ENCODE data around the gene FAM114A2. TPM values are rescaled to one million over a fixed set of nuclear protein-coding genes. Genes with fewer than 3 reads are reported as not detected.

Gene FAM114A2
- total and polyA plus RNA-seq, 10 donors, result 6.3 to 37.3 (median 31.7) TPM

DNA sequence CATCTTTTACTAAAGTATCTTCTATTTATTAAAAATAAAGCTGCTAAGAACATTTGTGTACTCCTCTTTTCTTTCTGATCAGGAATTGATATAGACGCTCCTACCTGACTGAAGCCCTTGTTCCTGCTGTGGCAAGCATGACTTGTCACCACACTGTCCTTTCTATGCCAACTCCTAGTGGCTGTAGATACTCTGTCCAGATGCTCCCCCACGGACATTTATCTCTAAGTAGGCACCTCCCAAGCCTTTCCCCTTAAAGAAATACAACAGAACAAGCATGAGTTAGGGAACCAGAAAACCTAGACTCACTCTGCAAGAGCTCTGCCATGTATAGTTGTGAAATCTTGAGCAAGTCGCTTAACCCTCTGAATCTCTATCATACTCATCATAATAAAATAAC is 53.2 kb downstream of the FAM114A2 start:
- no peak for TF ChIP-seq POLR2A (IDR thresholded peaks at IDR 0.05)
- no peak for TF ChIP-seq POLR2AphosphoS5 (IDR thresholded peaks at IDR 0.05)
- TF ChIP-seq, protein P1, sequence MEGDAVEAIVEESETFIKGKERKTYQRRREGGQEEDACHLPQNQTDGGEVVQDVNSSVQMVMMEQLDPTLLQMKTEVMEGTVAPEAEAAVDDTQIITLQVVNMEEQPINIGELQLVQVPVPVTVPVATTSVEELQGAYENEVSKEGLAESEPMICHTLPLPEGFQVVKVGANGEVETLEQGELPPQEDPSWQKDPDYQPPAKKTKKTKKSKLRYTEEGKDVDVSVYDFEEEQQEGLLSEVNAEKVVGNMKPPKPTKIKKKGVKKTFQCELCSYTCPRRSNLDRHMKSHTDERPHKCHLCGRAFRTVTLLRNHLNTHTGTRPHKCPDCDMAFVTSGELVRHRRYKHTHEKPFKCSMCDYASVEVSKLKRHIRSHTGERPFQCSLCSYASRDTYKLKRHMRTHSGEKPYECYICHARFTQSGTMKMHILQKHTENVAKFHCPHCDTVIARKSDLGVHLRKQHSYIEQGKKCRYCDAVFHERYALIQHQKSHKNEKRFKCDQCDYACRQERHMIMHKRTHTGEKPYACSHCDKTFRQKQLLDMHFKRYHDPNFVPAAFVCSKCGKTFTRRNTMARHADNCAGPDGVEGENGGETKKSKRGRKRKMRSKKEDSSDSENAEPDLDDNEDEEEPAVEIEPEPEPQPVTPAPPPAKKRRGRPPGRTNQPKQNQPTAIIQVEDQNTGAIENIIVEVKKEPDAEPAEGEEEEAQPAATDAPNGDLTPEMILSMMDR (IDR thresholded peaks at IDR 0.05 in 8 of 11, conservative IDR thresholded peaks at IDR 0.05 in 3 of 11), result no peak
- Histone ChIP-seq H3K4me3 (no peak overlapping the region), H3K36me3 (no peaks in the 10 kb centered on the region), H3K4me1 (no peaks in the 10 kb centered on the region), H3K9me3 (no peaks in the 10 kb centered on the region), H3K27ac (no peak overlapping the region), H3K27me3 (replicated peaks in 1 of 7) (no peaks in the 10 kb centered on the region)
- intact Hi-C loops (cut with DNase I; ENCODE audit: low total_unique reads), result no loop called here
- 72 to 80% (median 79%) methylated on average over 3 of the region's 3 CpGs for WGBS, 5 donors
- no peak for DNase-seq

DNA sequence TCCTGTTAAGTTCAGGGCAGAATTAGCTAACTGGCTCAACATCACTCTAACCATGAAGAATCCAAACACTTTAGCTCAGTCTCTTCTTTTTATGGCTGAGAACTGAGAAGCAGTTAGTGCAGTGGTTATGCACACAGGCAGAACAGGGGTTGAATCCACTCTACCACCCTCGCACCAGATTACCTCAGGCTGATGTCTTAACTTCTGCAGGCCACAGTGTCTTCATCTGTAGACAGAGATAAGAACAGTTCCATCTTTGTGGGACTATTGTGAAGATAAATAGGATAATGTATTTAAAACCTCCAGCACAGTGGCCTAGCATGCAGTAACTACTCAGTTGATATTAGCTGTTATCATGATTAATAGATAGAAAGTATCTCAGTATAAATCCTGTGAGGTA is 54.8 kb downstream of the FAM114A2 start:
- Histone ChIP-seq H3K9me3 (no peaks in the 10 kb centered on the region), H3K27ac (no peak overlapping the region), H3K4me3 (no peak overlapping the region), H3K27me3 (replicated peaks in 1 of 7) (no peaks in the 10 kb centered on the region), H3K36me3 (no peaks in the 10 kb centered on the region), H3K4me1 (no peaks in the 10 kb centered on the region)
- 73 to 89% (median 85%) methylated on average over 1 of the region's 1 CpG for WGBS, 5 donors
- no peak for DNase-seq
- no peak for TF ChIP-seq POLR2AphosphoS5 (IDR thresholded peaks at IDR 0.05)
- TF ChIP-seq POLR2A (IDR thresholded peaks at IDR 0.05), result no peak
- TF ChIP-seq, protein P1 (IDR thresholded peaks at IDR 0.05 in 8 of 11, conservative IDR thresholded peaks at IDR 0.05 in 3 of 11), result no peak
- intact Hi-C loops (cut with DNase I; ENCODE audit: low total_unique reads), result no loop called here

DNA sequence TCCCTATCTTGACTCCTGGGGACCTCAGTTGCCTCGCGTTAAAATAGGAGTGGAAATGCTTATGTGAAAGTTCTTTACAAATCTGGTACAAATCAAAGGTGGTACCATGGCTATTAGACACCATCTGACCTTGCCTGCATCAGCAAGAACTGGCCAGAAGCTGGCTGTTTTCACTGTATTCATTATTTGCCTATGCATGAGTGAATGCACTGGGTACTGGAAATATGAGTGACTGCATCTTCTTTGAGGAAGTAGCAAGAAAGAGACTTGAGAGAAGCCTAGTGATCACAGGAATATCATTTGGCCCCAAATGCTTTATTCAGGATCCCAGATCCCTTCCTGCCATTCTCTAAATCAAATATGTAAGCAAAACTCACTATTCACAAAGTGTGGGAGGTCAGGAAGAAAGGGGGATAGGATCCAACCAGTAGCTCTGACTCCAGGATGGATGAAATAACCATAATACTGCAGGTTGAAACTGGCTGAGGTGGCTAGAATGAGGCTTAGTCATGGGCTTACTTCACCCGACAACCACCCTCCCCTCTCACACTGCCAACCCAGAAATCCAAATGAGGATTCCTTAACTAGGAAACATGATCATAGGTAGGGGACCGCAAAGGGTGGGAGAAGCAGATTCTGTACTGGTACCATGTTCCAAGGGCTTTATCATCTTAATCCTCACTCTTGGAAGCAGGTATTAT is 56.7 kb downstream of the FAM114A2 start:
- no peaks in the 10 kb centered on the region for H3K36me3 ChIP-seq
- H3K4me1 ChIP-seq, result no peaks in the 10 kb centered on the region
- no peak overlapping the region for H3K4me3 ChIP-seq
- no peak for DNase-seq
- intact Hi-C loops (cut with DNase I; ENCODE audit: low total_unique reads), result no loop called here
- 77 to 96% (median 86%) methylated on average over 4 of the region's 4 CpGs for WGBS, 5 donors
- no peaks in the 10 kb centered on the region for H3K27me3 ChIP-seq (replicated peaks in 1 of 7)
- no peak overlapping the region for H3K27ac ChIP-seq
- no peaks in the 10 kb centered on the region for H3K9me3 ChIP-seq
- no peak for TF ChIP-seq POLR2AphosphoS5 (IDR thresholded peaks at IDR 0.05)
- TF ChIP-seq POLR2A (IDR thresholded peaks at IDR 0.05), result no peak
- TF ChIP-seq, protein P1 (IDR thresholded peaks at IDR 0.05 in 8 of 11, conservative IDR thresholded peaks at IDR 0.05 in 3 of 11), result no peak

DNA sequence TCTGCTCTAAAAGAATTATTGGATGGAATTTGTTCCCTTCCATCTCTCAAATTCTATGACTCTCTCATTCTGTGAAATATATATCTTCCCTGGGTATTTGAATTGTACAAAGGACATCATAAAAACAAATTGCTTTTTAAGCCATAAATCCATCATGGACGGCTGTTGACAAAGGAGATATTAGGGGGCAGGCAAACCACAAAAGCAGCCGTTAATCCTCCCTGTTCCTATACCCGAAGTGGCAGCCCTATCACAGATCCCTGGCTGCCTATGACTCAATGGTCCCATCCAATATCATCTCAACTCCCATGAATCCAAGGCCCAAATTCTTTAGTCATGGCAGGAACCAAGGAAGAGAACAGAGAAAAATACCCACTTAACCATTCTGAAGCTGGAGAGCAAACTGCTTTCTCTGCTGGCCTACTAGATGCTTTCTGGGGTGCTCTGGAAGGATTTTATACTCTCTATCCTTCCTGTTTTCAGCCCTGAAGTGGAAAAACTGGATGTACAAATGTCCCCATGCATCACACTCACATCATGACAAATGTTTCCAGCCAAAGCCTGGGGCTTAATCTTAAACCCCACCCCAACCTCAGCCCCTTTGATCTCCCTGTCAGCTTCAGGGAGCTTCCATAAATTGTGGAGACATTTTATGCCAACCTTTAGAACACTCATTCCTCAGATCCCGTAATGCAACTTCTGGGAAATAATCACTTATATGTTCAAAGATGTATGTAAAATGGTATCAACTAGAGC is 59.5 kb downstream of the FAM114A2 start:
- DNase-seq, result no peak
- no peak overlapping the region for H3K27ac ChIP-seq
- intact Hi-C loops (cut with DNase I; ENCODE audit: low total_unique reads), result loop anchor here (10.0 kb wide), 3 partner anchors 86 to 656 kb away; no protein-coding TSS in a partner anchor
- H3K27me3 ChIP-seq (replicated peaks in 1 of 7), result no peaks in the 10 kb centered on the region
- TF ChIP-seq, protein P1 (IDR thresholded peaks at IDR 0.05 in 8 of 11, conservative IDR thresholded peaks at IDR 0.05 in 3 of 11), result no peak
- TF ChIP-seq POLR2AphosphoS5 (IDR thresholded peaks at IDR 0.05) (no peak), POLR2A (IDR thresholded peaks at IDR 0.05) (no peak)
- 52 to 66% (median 61%) methylated on average over 4 of the region's 4 CpGs for WGBS, 5 donors
- peaks cover 0 to 5% (median 0%) of the 10 kb centered on the region in 6 donors for H3K4me1 ChIP-seq
- H3K4me3 ChIP-seq, result no peak overlapping the region
- H3K9me3 ChIP-seq, result no peaks in the 10 kb centered on the region
- H3K36me3 ChIP-seq, result no peaks in the 10 kb centered on the region

All from spleen (tissue), 11 donors.